K562 (cell line): ENCODE data around the gene ENTREP3. TPM values are rescaled to one million over a fixed set of nuclear protein-coding genes. Genes with fewer than 3 reads are reported as not detected.

Source experiments
- CAMTA2 ChIP-seq: fragments of 250-450 bp; sonication (Bioruptor Pico); conservative IDR thresholded peaks from 2 replicates; pipeline ENCODE4 v1.5.1; 2022
- CC2D1A ChIP-seq: fragments of 450-650 bp; IDR thresholded peaks from 2 replicates; pipeline ENCODE4 v1.6.1; 2017; ENCODE audit warnings: mild to moderate bottlenecking
- FOXP1 ChIP-seq: sonication (generic); formaldehyde crosslinking; IDR thresholded peaks from 2 replicates; pipeline ENCODE4 v1.8.0; 2022; ENCODE audit warnings: mild to moderate bottlenecking, missing genetic modification reagents
- GATAD2B ChIP-seq: fragments of 450-650 bp; IDR thresholded peaks from 2 replicates; pipeline ENCODE4 v1.6.1; 2017; ENCODE audit warnings: mild to moderate bottlenecking, borderline replicate concordance
- GTF2E2 ChIP-seq: fragments of 200-800 bp; sonication (Bioruptor generic); IDR thresholded peaks from 2 replicates; pipeline ENCODE4 v1.6.1; 2016; ENCODE audit warnings: missing genetic modification characterization, missing compliant biosample characterization
- HEY1 ChIP-seq: fragments of 250-450 bp; sonication (Bioruptor Pico); IDR thresholded peaks from 2 replicates; pipeline ENCODE4 v1.5.0; 2020; ENCODE audit warnings: mild to moderate bottlenecking, moderate library complexity, borderline replicate concordance
- HNRNPUL1 ChIP-seq: fragments of 200-400 bp; formaldehyde crosslinking; IDR thresholded peaks from 2 replicates; pipeline ENCODE4 v1.6.1; 2017; ENCODE audit warnings: low read length
- ILF3 ChIP-seq: fragments of 450-650 bp; IDR thresholded peaks from 2 replicates; pipeline ENCODE4 v1.6.1; 2018; ENCODE audit warnings: antibody characterized with exemption, mild to moderate bottlenecking, moderate library complexity, borderline replicate concordance
- KDM2B ChIP-seq: fragments of 250-450 bp; sonication (Bioruptor Pico); IDR thresholded peaks from 2 replicates; pipeline ENCODE4 v1.8.0; 2021; ENCODE audit warnings: mild to moderate bottlenecking, moderate library complexity
- MTF1 ChIP-seq: fragments of 250-450 bp; sonication (Bioruptor Pico); IDR thresholded peaks from 2 replicates; pipeline ENCODE4 v1.9.0; 2021; ENCODE audit warnings: moderate library complexity, mild to moderate bottlenecking, inconsistent platforms, borderline replicate concordance
- NFE2L1 ChIP-seq: fragments of 450-650 bp; IDR thresholded peaks from 2 replicates; pipeline ENCODE4 v1.6.1; 2016; ENCODE audit warnings: missing genetic modification characterization, low read depth, mild to moderate bottlenecking, missing compliant biosample characterization, moderate library complexity, borderline replicate concordance
- RCOR1 ChIP-seq, 2 experiments: IDR thresholded peaks; 2 replicates each; pipeline ENCODE4 v1.6.1; 2012; ENCODE audit warnings: low read depth in 2 of 2, low read length in 2 of 2, borderline replicate concordance in 1 of 2, improper control_type of control experiment in 1 of 2
- ZNF311 ChIP-seq: fragments of 250-450 bp; sonication (Bioruptor Pico); IDR thresholded peaks from 2 replicates; pipeline ENCODE4 v1.4.0; 2020; ENCODE audit warnings: mild to moderate bottlenecking, moderate library complexity
- ZNF57 ChIP-seq: fragments of 450-650 bp; formaldehyde crosslinking; IDR thresholded peaks from 2 replicates; pipeline ENCODE4 v1.4.0; 2020; ENCODE audit warnings: mild to moderate bottlenecking, moderate library complexity
- ZSCAN32 ChIP-seq: fragments of 450-650 bp; formaldehyde crosslinking; IDR thresholded peaks from 2 replicates; pipeline ENCODE4 v1.4.0; 2020; ENCODE audit warnings: mild to moderate bottlenecking, moderate library complexity
- ZZZ3 ChIP-seq: fragments of 450-650 bp; IDR thresholded peaks from 2 replicates; pipeline ENCODE4 v1.6.1; 2016; ENCODE audit warnings: antibody characterized with exemption, mild to moderate bottlenecking, moderate library complexity
- polyA plus RNA-seq, 8 experiments: library from polyadenylated mRNA; depleted of rRNA in 4 of 8; stranded (reverse) in 5 of 8; unstranded in 3 of 8; fragments of >200 nt; fragmentation: Nextera tagmentation in 2 of 8; fragmentation: Illumina TruSeq in 1 of 8; extraction: Ambion mirVana in 2 of 8; extraction: Trizol in 1 of 8; gene quantifications; 2 replicates each; pipeline versions ENCODE4 v1.2.1 to v1.2.3, GENCODE V29; 2011 to 2014; ENCODE audit warnings: inconsistent platforms in 1 of 8, missing spikeins in 1 of 8
- total RNA-seq, 7 experiments: library from RNA; depleted of rRNA in 6 of 7; stranded (reverse); fragments of >200 nt in 6 of 7; fragmentation: Illumina TruSeq in 2 of 7; extraction: Trizol in 2 of 7; gene quantifications; 2 replicates each; pipeline versions ENCODE4 v1.2.1 to v1.2.3, GENCODE V29; 2011 to 2021; ENCODE audit warnings: low replicate concordance in 1 of 7
- TF ChIP-seq, protein P1 (sequence below): fragments of 450-650 bp; IDR thresholded peaks from 2 replicates; pipeline ENCODE4 v1.6.1; 2016; ENCODE audit warnings: borderline replicate concordance
- TF ChIP-seq, protein P2 (sequence below): fragments of 450-650 bp; IDR thresholded peaks from 2 replicates; pipeline ENCODE4 v1.6.1; 2016; ENCODE audit warnings: low read depth
- TF ChIP-seq, protein P3 (sequence below), 2 experiments: fragments of 450-650 bp in 1 of 2; sonication (generic) in 1 of 2; formaldehyde crosslinking; conservative IDR thresholded peaks; 2 replicates each; pipeline versions ENCODE4 v1.4.0 to v1.8.1; 2020 to 2022; ENCODE audit warnings: mild to moderate bottlenecking in 1 of 2, missing genetic modification reagents in 1 of 2

ENTREP3 gene
- total and polyA plus RNA-seq, 9 of the 15 experiments (the other 6 are each of a cell fraction or from before 2014, with no cell fraction given): 1.9 to 41.8 (median 5.9) TPM

DNA sequence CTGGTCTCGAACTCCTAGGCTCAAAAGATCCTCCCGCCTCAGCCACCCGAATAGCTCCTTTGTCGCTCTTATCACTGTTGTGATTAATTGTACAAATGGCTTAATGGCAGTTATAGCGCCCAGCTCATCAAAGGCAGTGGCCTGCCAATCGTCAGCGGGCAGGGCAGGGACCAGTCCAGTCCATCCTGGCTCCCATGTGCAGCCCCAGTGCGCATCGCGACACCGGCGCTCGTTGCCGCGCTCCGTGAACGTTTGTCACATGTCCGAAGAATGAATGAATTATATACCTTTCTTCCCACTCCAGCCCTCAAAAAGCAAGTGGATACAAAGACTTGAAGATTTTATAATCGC lies 28.4 kb downstream of the ENTREP3 start (continued):
- TF ChIP-seq, protein P1, sequence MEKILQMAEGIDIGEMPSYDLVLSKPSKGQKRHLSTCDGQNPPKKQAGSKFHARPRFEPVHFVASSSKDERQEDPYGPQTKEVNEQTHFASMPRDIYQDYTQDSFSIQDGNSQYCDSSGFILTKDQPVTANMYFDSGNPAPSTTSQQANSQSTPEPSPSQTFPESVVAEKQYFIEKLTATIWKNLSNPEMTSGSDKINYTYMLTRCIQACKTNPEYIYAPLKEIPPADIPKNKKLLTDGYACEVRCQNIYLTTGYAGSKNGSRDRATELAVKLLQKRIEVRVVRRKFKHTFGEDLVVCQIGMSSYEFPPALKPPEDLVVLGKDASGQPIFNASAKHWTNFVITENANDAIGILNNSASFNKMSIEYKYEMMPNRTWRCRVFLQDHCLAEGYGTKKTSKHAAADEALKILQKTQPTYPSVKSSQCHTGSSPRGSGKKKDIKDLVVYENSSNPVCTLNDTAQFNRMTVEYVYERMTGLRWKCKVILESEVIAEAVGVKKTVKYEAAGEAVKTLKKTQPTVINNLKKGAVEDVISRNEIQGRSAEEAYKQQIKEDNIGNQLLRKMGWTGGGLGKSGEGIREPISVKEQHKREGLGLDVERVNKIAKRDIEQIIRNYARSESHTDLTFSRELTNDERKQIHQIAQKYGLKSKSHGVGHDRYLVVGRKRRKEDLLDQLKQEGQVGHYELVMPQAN: peak; percentile 79; the same call in 1 of the 2 replicates
- TF ChIP-seq, protein P2, sequence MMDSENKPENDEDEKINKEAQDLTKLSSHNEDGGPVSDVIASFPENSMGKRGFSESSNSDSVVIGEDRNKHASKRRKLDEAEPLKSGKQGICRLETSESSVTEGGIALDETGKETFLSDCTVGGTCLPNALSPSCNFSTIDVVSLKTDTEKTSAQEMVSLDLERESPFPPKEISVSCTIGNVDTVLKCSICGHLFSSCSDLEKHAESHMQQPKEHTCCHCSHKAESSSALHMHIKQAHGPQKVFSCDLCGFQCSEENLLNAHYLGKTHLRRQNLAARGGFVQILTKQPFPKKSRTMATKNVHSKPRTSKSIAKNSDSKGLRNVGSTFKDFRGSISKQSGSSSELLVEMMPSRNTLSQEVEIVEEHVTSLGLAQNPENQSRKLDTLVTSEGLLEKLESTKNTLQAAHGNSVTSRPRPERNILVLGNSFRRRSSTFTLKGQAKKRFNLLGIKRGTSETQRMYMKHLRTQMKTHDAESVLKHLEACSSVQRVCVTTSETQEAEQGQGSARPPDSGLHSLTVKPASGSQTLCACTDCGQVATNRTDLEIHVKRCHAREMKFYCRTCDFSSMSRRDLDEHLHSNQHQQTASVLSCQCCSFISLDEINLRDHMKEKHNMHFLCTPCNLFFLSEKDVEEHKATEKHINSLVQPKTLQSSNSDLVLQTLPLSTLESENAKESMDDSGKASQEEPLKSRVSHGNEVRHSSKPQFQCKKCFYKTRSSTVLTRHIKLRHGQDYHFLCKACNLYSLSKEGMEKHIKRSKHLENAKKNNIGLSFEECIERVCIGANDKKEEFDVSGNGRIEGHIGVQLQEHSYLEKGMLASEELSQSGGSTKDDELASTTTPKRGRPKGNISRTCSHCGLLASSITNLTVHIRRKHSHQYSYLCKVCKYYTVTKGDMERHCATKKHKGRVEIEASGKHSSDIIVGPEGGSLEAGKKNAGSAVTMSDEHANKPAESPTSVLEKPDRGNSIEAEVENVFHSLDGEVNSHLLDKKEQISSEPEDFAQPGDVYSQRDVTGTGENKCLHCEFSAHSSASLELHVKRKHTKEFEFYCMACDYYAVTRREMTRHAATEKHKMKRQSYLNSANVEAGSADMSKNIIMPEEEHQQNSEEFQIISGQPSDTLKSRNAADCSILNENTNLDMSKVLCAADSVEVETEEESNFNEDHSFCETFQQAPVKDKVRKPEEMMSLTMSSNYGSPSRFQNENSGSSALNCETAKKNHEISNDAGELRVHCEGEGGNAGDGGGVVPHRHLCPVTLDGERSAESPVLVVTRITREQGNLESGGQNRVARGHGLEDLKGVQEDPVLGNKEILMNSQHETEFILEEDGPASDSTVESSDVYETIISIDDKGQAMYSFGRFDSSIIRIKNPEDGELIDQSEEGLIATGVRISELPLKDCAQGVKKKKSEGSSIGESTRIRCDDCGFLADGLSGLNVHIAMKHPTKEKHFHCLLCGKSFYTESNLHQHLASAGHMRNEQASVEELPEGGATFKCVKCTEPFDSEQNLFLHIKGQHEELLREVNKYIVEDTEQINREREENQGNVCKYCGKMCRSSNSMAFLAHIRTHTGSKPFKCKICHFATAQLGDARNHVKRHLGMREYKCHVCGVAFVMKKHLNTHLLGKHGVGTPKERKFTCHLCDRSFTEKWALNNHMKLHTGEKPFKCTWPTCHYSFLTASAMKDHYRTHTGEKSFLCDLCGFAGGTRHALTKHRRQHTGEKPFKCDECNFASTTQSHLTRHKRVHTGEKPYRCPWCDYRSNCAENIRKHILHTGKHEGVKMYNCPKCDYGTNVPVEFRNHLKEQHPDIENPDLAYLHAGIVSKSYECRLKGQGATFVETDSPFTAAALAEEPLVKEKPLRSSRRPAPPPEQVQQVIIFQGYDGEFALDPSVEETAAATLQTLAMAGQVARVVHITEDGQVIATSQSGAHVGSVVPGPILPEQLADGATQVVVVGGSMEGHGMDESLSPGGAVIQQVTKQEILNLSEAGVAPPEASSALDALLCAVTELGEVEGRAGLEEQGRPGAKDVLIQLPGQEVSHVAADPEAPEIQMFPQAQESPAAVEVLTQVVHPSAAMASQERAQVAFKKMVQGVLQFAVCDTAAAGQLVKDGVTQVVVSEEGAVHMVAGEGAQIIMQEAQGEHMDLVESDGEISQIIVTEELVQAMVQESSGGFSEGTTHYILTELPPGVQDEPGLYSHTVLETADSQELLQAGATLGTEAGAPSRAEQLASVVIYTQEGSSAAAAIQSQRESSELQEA: no peak
- no peak for TF ChIP-seq KDM2B (CRISPR knock-in tag)
- TF ChIP-seq, protein P3, sequence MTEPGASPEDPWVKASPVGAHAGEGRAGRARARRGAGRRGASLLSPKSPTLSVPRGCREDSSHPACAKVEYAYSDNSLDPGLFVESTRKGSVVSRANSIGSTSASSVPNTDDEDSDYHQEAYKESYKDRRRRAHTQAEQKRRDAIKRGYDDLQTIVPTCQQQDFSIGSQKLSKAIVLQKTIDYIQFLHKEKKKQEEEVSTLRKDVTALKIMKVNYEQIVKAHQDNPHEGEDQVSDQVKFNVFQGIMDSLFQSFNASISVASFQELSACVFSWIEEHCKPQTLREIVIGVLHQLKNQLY (CRISPR knock-in tag; conservative IDR thresholded peaks at IDR 0.05): no peak; a peak in 1 of 4 replicates
- TF ChIP-seq ZZZ3: no peak
- no peak for TF ChIP-seq ZSCAN32
- no peak for TF ChIP-seq ZNF57 (CRISPR knock-in tag)
- peak; percentile 55; the same call in 1 of the 2 replicates for TF ChIP-seq ZNF311 (CRISPR knock-in tag)
- TF ChIP-seq CAMTA2 (CRISPR knock-in tag): no peak
- TF ChIP-seq GTF2E2: no peak
- TF ChIP-seq RCOR1 (IDR thresholded peaks at IDR 0.05; ENCODE audit: borderline replicate concordance in 1 of 2, low read depth in 2 of 2, low read length in 2 of 2): no peak; a peak in 1 of 4 replicates
- no peak for TF ChIP-seq HEY1 (CRISPR knock-in tag)
- no peak for TF ChIP-seq MTF1 (CRISPR knock-in tag)
- TF ChIP-seq NFE2L1 (tag): no peak
- no peak for TF ChIP-seq HNRNPUL1
- TF ChIP-seq GATAD2B: no peak
- TF ChIP-seq ILF3: no peak
- TF ChIP-seq CC2D1A: no peak
- no peak; the same call in 1 of the 2 replicates for TF ChIP-seq FOXP1
